Activated T-cell treated with anti-CD3 and anti-CD28 coated beads for 4 hours (primary cell): ENCODE data around the gene RPS6KA2.

Experiments used
- DNase-seq: peaks from one replicate; pipeline ENCODE4 v3.0.0-alpha.2; 2020

Gene RPS6KA2

DNA sequence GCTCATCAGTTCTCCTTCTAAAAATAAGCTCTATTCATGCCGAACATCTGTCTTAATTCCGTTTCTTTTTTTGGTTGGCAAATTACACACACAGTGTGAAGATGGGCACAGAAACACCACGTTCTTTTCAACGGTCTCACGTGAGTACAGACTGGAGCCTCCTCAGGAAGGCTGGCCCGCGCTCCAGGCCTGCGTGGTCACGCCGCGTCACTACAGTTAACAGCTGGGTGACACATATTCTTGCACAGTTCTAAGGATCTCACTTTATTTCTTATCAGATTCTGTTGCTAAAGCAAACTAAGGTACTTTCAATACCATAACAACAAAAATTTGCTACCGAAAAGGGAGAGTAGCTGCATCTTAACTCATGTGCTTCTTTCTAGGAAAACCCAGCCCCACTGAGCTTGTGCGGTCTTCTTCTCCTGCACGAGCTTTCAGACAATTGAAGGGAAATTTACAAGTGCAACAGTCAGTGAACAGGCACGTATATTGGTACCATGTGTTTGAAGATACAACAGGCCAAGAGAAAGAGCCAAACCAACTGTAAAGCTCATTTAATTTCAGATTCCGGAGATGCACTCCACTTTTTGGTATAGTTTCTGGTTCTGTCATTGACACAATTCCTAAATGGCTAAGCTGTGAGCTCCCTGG is 188.7 kb downstream of the RPS6KA2 start:
- DNase-seq = no peak

DNA sequence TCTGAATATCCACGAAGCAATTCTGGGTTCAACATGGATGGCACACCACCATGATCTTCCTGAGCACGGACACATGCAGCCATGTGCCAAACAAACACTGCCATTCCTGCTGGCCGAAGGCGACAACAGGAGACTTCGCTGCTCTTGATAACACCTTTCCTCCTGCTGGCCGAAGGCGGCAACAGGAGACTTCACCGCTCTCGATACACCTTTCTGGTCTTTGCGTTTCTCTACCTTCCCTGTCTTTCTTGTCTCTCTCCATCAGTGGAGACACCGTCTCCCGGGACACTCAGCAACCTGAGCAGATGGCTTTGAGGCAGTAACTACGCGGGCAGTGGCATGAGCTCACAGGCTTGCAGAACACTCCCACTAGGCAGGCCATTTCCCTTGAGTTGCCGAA is 189.4 kb downstream of the RPS6KA2 start:
- no peak for DNase-seq

DNA sequence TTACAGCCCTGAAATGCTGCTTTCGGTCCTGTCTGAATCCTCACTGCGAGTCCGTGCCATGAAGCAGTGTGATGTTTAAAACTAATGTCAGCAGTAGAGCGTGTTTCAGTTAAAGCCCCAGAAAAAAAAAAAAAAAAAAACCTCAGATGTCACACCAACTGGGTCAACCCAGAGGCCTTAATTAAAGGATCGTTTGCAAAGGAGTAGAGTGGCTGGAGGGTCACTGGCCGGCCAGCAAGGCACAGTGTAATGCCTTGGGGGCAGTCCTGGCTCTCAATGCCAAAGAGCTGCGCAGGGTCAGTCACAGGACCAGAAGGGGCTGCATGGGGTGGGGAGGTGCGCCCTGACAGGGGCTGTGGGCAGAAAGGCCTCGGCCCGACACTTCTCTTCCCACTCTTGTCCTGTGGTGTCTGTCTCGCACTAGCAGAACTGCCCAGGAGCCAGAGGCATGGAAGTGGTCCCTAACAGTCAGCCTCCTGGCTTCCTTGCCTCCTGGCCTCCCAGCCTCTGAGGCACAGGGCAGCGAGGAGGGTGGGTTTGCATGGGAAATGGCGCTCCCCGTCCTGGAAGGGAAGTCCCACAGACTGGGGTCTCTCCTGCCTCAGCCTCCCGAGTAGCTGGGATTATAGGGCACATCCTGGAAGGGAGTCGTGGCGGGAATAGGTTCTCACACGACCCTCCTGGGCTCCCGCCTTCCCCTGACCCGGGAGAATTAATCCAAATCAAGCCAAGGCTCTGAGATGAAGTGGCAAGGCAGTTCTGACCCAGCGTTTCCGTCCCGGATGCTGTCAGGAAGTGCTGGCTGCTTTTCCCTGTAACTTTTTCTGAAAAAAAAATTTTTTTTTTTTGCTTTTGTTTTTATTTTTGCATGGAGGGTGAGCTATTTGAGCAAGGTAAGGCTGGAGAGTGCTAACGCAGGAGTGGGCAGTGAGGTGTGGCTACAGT is 190.6 kb downstream of the RPS6KA2 start:
- DNase-seq = no peak

DNA sequence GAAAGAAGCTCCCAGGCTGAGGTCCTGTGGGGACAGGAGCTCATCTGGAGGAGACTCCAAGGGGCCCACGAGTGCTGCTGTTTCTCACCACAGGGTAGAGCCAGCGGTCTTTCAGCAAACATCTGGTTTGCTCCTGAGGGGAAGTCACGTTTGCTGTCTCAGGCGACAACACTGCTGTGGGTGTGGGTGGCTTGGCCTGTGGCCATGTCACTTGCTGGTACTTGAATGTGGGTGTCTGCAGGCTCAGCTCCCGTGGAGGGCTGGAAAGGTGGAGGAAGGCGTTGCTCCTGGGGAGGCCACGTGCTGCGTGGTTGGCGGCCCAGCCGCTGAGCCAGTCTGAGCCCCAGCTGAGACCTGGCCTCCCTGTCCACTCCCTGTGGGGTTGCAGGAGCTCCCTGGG is 191.5 kb downstream of the RPS6KA2 start:
- DNase-seq = no peak

DNA sequence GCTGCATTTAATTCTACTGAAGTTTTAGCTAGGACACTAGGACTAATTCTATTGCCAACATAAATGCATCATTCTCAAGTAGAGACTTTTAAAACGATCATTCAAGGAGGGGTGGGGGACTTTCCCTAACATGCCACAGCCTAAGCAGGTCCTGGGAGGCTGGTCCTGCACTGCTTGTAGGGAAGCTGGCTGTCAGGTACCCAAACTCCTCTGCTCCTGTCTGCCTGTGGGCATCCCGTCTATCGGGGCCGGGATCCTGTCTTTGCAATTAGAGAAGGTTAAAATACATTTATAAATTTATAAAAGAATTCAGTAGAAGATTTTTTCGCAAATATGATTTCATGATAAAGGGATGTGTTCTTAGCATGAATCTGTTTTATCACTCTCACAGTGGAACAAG is 192.7 kb downstream of the RPS6KA2 start:
- no peak for DNase-seq

DNA sequence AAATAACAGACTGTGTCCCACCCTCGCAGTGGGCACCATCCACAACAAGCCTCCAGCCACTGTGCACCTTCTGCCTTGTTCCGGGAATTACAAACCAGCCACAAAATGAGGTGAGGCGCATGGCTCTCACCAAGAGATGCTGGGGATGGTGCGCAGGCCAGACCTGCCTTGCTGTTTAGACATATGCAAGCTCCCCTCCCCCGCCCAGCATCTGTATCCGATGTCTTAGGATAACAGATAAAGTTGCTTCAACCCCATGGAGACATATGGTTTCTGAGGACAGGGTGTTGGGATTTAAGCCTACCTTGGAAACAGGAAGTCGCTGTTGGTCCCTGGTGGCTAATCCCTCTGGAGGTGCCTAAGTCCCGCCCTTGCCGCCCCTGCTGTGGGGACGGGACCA is 194.0 kb downstream of the RPS6KA2 start:
- no peak for DNase-seq

DNA sequence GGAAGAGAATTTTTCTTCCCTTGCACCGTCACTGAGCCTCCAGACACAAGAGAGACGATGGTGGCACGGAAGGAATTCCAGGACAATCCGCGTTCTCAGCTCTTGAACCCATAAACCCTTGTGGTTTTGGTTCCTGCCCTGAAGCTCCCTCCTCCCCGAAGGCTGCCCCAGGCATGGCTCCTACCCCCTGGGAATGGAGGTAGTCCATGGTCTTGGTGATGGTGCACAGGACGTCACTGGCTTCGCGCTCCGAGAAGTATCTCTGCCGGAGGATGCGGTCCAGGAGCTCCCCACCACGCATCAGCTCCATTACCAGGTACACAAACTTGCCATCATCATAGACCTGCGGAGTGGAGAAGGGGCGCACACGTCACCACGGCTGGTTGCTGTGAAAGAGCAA is 196.8 kb downstream of the RPS6KA2 start:
- no peak for DNase-seq

DNA sequence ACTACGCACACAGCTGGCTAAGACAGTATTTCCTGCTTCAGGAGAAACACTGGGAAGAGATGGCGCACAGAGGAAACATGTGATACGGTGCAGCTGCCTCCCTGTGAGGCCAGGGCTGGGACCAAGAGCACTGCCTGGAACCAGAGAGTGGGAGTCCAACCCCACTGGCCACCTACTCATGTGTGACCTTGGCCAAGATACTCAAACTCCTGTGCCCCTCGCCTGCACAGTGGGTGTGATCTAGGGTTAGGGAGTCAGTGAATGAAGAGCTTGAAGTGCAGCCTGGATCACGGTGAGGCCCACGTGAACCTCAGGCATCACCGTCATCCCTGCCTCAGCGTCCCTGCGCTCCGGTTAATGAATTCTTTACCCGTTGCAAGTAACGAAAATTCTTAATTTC is 202.6 kb downstream of the RPS6KA2 start:
- DNase-seq = no peak

DNA sequence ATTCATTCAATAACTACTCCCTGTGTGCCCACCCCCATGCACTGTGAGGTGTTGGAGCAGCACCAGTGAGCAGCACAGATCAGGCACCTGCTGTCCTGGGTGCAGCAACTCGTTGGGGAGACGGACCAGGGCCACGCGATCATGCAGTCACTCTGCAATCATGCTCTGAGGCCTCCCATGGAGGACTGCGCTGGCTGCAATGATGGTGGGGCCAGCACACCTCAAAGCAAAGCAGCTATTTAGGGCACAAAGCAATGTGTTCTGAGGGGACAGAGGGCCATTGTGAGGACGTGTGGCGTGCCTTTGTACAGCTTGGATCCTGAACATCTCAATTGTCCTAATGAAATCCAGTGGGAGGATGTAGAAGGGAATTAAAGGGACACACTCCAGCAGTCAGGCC is 203.3 kb downstream of the RPS6KA2 start:
- DNase-seq = no peak

DNA sequence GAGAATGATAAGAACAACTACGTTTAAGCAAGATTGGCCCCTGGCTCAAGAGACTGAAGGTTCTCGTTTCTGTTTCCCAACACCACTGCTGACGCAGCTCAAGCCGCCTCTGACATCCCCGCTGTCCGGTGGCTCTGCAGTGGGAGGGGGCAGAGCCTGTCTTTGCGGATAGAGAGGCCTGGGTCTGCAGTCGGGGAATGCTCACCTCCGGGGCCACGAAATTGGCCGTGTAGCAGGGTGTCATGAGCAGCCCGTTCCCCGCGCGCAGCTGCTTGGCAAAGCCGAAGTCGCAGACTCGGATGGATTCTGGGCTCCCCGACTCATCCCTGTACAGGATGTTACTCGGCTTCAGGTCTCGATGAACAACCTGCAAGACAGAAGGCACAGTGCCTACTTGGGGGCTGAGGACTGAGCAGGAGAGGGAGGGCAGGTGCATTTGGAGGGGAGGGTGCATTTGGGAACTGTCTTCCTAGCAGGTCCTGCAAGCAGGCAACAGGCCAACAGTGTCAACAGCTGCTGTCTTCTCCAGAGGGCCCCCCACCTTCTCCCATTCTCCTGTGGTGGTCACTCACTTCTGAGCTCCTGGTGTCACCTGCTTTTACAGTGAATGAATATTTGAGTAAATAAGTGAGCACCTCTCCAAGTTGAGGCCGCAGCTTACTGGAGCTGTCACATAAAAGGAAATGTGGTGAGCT is 203.9 kb downstream of the RPS6KA2 start:
- DNase-seq = no peak

DNA sequence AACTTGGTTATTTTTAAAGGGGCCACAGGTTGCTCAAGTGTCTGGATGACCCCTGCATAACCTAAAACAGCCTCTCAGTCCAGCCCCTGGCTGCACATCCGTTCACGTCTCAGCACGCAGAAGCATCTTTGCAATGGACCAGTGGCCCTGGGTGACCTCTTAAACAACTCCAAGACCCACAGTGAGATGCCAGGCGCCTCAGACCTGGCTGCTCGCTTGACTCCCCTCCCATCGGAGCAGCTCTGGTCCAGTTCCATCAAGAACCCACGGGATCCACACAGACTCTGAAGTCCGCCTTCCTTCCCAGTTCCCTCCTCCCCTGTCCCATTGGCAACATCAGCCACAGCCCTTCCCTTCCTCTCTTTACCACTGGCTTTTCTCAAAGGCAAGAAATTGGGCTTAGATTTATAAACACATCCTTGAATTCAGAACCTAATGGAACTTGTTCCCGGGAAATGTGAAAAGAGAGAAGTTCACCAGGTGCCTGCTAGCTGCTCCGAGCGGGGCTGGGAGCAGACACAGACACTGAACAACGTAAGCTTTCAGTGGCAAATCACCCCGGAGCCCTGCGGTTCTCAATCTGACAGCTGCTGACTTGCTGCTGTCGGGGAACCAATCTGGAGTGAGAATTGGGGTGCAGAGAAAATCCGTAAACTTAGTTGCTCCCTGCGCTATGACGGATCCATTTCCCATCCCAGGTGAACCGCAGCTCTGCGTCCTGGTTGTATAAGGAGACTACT is 204.7 kb downstream of the RPS6KA2 start:
- no peak for DNase-seq

DNA sequence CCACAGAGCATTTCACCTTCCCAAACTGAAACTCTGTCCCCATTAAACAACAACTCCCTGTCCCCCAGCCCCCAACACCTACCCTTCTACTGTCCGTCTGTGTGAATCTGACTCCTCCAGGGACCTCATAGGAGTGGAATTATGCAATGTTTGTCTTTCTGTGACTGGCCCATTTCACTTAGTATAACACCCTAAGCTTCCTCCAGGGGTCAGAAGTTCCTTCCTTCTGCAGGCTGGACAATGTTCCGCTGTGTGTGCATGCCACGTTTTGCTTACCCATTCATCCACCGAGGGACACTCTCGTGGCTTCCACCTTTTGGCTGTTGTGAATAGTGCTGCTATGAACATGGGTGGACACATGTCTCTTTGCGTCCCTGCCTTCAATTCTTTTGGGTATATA is 206.7 kb downstream of the RPS6KA2 start:
- no peak for DNase-seq

DNA sequence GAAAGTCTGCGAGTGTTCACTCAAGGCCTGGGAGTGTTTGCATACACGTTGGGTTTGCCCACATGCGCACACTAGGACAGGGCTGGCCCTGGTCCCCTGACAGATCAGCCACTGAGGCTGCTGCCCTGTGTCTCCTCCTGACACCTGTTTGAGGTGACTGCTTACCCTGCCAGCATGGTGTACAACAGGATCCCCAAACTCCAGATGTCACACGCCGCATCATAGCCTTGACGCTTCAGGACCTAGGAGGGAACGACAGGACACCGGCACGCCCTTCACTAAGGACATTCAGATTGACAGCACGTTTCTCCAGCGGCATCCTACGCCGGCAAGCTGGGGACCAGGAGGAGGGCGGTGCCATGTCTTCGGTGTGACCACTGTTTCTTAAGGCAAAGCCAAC is 207.3 kb downstream of the RPS6KA2 start:
- no peak for DNase-seq

DNA sequence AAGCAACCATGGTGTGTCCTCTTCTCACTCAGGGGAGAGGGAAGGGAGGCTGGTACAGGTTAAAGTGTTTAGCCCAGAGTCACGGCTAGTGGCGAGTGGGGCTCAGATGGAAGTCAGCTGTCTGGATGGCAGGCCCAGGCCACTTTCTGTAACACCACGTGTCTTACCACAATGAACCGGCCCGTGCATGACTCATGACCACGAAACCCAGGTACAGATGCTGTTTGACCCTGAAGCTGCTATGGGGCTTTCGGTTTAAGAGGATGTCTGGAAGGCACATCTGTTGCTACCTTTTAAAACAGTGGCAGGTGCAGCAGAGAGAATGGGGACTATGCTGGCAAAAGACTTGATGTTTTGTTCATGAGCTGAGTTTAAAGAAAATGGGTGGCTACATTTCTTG is 207.8 kb downstream of the RPS6KA2 start:
- peak; percentile 41 for DNase-seq

DNA sequence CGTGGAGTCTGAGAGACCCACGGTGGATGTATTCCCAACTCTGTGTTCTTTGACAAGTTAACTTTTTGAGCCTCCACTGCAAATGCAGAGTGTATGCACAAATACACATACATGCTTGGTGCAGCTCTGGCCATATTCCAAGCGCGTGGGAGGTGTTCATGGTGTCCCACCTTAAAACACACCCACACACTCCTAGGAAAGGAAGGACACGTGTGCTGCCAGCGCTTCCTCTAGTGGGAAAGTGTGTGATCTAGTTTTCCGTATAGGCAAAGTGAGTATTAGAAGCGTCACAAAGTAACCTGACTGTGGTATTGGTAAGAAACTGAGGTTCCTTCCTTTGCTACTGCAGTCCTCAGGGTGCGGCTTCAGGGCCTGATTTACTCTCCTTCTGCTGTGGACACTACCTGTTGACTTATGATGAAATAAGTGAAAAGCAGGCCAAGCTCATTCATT is 208.3 kb downstream of the RPS6KA2 start:
- no peak for DNase-seq

DNA sequence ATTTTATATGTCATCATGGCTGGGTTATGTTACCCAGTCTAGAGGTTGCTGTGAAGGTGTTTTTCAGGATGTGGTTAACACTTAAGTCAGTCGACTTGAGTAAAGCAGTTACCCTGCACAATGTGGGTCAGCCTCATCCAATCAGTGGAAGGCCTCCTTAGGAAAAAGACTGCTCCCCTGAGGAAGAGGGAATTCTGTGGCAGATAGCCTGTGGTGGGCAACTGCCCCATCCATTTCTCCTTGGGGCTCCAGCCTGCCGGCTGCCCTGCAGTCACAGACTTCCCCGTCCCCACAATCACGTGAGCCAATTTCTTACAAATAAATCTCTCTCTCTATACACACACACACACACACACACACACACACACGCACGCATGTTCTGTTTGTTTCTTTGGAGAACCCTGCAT is 209.8 kb downstream of the RPS6KA2 start:
- peak; percentile 30 for DNase-seq

DNA sequence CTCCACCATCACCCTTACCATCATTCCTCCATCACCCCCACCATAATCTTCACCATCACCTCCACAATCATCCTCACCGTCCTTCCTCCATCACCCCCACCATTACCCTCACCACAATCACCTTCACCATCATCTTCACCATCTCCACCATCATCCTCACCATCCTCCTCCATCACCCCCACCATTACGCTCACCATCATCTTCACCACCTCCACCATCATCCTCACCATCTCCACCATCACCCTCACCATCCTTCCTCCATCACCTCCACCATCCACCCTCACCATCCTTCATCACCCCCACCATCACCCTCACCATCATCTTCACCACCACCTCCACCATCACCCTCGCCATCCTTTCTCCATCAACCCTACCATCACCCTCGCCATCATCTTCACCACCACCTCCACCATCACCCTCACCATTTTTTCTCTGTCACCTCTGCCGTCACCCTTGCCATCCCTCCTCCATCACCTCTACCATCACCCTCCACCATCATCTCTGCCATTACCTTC is 211.2 kb downstream of the RPS6KA2 start:
- DNase-seq = no peak

DNA sequence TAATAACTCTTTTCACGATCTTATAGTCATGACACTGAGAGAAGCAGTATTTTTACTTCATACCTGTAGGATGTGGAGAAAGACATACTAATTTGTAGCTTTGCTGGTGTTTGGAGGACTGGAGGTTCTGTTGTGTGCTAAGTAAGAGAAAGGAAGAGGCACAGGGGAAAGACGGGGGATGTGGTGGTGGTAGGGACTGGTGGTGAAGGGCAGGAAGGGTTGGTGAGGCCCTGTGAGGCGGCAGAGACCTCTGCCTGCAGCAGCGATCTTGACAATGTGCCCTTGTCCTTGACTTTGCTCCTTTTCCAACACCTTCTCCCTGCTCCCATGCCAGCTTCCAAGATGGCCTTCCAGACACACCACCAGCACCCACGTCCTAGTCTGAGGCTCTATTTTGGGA is 211.7 kb downstream of the RPS6KA2 start:
- DNase-seq = no peak

DNA sequence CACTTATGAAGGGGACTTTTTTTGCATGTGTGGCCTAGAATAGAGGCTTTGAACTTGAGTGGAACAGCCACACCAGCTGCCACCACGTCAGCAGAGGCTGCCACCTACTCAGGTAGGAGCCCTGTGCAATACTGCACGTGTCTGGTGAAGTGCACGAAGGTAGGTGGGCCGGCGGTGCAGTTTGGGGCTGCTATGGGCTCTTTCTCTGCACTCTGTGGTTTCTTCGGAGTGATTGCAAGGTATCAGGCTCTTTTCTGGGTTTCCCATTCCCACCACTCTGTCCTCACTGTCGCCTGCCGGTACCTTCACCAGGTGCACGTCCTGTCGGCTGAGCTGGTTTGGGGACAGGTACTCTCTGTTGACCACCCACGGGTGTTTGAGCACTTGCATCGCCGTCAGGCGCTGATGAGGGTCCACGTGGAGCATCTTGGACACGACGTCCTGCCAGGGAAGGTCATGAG is 213.5 kb downstream of the RPS6KA2 start:
- DNase-seq = no peak

DNA sequence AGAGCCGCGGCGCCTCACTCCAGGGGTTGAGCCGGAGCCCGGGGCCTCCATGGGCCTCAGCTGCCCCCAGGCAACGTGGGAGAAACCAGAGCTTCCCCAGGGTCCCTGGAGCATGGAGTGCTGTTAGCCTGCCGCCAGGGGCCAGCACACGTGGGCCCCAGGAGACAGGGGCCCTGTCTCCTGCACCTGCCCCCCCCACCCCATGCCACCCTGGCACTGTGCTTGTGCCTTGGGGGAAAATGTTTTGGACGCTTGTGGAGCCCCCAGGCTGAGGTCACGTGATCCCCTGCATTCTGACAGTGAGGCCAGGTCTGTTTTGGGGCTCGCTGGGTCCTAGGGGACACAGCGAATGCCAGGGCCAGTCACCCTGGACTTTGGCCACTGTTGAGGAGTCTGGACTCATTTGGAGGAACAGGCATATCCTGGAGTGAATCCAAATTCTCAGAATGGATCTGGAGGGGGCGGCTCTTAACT is 214.1 kb downstream of the RPS6KA2 start:
- no peak for DNase-seq

DNA sequence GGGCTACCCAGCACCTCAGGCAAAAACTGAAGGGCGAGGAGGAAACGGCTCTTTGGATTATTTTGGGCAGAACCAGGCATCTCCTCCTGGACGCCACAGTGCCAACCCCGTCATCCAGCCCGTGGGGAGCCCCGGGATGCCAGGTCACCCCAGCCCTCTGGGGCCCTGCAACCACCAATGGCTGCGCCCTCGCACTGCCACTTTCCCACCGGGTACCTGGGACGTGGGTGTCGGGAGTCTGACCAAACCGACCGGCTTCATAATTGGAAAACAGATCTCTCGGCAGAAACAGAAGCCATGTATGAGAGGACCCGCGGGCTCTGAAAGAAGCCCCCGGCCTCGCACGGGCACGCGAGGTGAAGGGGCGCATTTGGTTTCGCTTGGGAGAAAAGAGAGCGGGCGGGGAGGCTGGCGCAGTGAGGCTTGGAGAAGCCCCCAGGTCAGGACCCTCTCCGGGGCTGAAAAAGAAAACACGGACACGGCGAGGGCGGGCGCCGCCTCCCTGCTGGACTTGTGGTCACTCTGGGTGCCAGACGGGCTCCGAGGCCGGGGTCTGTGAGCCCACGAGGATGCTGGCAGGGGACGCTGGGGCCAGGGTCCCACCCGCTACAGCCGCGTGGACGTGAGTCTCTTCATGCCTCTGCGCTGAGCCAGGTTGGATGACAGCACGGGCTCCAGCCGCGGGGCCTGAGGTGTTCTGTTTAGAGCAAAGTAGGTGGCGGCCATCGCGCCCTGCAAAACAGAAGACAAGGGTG is 214.7 kb downstream of the RPS6KA2 start:
- DNase-seq = no peak

DNA sequence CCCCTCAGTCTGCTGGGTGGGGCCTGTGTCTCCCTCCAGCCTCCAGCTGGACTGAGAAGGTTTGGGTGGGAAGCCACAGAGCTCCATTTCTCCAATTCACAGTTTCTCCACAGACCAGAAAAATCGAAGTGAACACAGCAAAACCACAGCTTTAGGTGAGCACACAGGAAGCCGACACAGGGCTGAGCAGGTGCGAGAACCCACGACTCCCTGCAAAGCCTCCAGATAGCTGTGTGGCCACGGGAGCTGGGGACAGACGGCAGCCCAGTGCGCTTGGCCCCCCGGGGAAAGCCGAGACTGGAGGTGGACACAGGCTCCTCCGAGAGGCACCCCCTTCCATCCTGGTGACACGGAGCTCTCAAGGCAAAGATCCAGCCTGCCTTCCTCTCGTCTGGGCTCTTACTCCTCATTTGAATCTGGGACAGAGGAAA is 215.3 kb downstream of the RPS6KA2 start:
- DNase-seq = no peak
